GM12874 (cell line): Measurements from ENCODE around the gene MTFR1L.

ENCODE experiments used
- TF ChIP-seq, protein P1 (sequence below): IDR thresholded peaks from 2 replicates; pipeline ENCODE4 v1.5.1; 2011; ENCODE audit warnings: low read depth, mild to moderate bottlenecking, control low read depth, low read length, moderate library complexity; ENCODE audit not compliant: insufficient read depth

Gene MTFR1L

DNA sequence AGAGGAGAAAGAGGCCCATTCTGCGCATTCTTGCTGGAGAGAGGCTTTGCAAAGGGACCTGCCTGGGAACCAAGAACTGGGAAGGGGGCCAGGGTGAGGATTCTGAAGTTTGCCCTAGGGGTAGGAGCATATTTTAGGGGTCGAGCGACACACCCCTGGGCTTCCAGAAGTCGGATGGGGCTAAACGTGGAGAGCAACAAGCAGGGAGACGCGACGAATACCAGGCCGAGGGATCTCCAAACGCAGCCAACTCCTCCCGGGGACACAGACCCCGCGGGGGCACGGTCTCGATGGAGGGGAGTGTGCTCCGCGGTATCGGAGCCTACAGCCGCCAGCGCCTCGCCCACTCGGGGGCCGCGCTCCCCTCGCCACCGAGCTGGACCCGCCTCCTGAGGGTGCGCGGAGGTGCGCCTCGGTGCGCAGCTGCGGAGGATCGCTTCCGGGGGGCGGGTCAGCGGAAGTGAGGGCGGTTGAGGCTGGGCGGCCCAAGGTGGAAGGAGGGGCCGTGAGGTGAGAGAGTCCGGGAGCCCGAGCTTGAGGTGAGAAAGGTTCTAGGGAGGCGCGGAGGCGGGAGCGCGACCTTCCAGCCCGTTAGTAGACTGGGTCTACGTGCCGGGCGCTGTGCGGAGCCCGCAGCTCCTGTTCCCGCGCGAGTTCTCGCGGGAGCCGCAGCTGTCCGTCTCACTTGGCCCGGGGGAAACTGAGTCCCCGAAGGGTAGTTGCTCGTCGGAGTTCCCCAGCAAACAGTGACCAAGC is at the start of gene MTFR1L:
MTFR1L (plus strand) TSS at position 464 of the 756 bp plus-strand sequence. CDS start 3,151 bp downstream, outside the sequence.
- TF ChIP-seq, protein P1, sequence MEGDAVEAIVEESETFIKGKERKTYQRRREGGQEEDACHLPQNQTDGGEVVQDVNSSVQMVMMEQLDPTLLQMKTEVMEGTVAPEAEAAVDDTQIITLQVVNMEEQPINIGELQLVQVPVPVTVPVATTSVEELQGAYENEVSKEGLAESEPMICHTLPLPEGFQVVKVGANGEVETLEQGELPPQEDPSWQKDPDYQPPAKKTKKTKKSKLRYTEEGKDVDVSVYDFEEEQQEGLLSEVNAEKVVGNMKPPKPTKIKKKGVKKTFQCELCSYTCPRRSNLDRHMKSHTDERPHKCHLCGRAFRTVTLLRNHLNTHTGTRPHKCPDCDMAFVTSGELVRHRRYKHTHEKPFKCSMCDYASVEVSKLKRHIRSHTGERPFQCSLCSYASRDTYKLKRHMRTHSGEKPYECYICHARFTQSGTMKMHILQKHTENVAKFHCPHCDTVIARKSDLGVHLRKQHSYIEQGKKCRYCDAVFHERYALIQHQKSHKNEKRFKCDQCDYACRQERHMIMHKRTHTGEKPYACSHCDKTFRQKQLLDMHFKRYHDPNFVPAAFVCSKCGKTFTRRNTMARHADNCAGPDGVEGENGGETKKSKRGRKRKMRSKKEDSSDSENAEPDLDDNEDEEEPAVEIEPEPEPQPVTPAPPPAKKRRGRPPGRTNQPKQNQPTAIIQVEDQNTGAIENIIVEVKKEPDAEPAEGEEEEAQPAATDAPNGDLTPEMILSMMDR, result no peak

DNA sequence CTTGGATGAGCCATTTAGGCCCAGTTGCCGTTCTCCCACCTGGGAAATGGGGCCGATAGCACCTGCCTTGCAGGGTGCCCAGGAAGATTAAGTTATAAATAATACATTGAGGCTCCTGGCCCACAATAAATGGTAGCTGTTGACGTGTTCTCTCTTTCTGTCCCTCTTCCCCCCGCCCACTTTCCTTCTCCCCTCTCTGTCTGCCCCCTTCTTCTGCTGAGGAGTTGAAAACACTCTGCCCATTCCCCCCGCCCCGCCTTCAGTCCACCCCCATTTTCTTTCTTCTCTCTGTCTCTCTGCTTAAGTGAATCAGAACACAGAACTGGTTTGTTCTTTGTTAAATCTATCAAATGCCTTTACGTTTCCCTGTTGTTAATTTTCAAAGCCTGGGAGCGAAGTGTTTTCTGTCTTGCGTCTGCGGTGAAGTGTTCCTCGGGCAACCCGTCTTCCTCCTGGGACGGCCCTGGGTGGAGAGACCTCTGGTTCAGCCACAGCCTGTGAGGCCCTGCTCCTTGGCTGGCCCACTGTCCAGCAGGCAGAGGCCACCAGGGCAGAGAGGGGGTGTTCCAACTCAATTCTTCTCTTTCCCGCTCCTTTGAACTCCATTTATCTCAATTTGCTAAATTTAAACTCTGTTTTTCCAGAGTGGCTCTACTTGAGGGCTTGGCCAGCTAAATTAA is 49.1 kb upstream of the MTFR1L start:
- TF ChIP-seq, protein P1, result no peak

DNA sequence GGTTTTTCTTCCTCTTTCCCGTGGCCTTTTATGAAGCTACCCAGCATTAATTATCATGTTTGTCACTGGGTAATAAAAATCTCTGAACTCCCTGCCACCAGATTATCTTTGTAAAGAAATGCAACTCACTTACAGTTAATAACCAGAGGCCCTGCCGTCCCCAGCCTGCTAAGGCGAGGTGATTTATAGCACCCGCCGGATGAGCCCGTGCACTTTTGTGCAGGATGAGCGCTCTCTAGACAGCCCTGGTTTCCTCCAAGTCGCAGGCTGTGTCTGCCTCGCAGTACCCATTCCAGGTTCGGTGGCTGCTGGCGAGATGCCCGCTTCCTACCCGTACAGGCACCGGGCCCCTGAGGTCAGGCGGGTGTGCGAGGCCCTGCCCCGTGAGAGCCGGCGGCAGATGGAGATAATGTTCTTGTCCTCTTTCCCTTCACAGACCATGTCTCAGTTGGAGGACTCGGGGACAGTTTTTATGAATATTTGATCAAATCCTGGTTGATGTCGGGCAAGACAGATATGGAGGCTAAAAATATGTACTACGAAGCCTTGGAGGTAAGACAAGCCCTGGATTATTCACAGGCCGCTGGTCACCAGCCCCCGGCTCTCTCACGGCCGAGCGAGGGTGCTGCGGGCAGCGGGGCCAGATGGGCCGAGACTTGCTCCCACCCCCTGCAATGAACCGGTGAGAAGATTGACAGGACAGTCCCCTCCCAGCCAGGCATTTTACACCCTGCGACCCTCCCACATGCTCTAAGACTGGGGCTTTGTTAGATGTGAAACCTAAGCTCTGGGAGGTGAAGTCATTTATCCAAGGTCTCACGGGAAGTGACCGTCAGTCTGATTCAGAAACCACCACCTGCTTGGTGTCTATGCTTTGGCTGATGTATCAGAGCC is 48.3 kb upstream of the MTFR1L start:
- TF ChIP-seq, protein P1, result no peak

DNA sequence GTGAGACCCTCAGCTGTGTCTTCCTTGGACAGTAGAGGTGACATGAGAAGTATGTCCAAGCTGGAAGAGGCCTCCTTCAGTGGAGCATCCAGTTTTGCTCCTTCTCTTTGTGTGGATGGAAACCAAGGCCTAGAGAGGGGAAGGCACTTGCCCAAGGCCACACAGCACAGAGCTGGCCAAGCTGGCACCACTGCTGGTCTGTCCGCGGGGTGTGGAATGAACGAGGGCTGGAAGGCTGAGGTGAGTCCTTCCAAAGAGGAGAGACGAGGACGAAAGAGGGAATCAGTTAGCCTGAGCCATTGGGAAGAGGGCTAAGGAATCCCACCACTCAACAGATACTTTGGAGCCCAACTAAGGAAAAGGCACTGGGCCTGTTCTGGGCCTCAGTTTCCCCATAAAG is 47.6 kb upstream of the MTFR1L start:
- TF ChIP-seq, protein P1, result no peak

DNA sequence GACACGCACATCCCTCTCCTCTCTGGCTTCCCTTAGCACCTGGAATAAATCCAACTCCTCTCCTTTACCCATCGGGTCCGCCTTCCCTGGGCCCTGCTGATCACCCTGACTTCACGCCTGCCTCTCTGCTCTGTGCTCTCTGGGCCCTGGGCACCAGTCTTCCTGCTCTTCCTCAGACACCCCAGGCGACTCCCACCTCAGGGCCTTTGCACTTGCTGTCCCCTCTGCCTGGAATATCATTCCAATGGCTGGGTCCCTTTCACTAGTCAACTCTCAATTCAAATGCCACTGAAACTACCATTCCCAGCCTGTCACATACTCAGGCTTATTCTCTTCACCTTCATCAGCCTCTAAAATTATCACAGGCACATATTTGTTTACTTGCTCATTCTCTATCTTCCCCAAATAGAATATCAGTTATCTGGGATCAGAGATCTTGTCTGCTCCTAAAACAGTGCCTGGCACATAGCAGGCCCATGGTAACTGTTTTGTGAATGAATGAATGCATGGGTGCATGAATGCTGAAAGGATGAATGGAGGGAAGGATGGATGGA is 47.0 kb upstream of the MTFR1L start:
- TF ChIP-seq, protein P1, result no peak

DNA sequence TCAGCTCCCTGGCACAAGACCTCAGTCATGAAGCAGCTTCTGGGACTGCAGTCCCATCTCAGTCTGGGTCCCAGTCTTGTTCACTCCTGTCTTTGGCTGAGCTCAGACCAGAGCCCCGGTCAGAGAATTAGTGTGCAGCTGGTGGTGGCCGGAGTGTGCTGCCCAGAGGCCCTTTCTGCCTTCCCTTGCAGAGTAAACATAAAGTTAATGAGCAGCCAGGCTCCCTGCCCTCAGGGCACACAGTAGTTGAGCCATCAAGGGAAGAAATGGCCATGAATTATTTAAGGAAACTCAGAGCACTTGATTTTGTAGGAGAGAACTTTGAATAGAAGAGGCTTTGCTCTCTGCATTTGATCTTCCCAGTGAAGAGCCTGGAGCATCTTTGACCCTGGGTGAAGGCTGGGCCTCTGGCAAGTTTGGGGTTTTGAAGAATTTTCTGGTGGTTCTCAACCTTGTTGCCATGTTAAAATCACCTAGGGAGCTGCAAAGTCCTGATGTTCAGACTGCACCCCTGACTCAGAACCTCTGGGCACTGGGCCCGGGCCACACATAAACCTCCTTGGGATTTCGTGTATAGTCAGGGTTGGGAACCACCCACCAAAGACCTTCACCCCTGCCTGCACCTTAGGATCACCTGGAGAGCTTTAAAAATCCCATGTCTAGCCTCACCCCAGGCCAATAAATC is 46.2 kb upstream of the MTFR1L start:
- TF ChIP-seq, protein P1, result no peak
